WTC11 (cell line): ENCODE results near the gene EEA1.

ENCODE experiments used
- CREB1 ChIP-seq: sonication (generic); formaldehyde crosslinking; IDR thresholded peaks from 2 replicates; pipeline ENCODE4 v1.8.0; 2023; ENCODE audit warnings: mild to moderate bottlenecking, missing genetic modification reagents
- GABPB1 ChIP-seq: sonication (generic); formaldehyde crosslinking; IDR thresholded peaks from 2 replicates; pipeline ENCODE4 v1.8.1; 2023; ENCODE audit warnings: mild to moderate bottlenecking, missing genetic modification reagents
- NFE2L1 ChIP-seq: sonication (generic); formaldehyde crosslinking; IDR thresholded peaks from 2 replicates; pipeline ENCODE4 v1.8.1; 2023; ENCODE audit warnings: missing genetic modification reagents
- ZNF138 ChIP-seq: sonication (generic); formaldehyde crosslinking; conservative IDR thresholded peaks from 2 replicates; pipeline ENCODE4 v1.8.1; 2022; ENCODE audit warnings: mild to moderate bottlenecking, moderate library complexity, missing genetic modification reagents
- ZNF219 ChIP-seq: sonication (generic); formaldehyde crosslinking; IDR thresholded peaks from 2 replicates; pipeline ENCODE4 v1.8.0; 2023; ENCODE audit warnings: missing genetic modification reagents, mild to moderate bottlenecking, borderline replicate concordance
- TF ChIP-seq, protein P1 (sequence below): fragments of 200-600 bp; IDR thresholded peaks from 2 replicates; pipeline ENCODE4 v1.8.0; 2022; ENCODE audit warnings: antibody characterized with exemption
- TF ChIP-seq, protein P2 (sequence below): sonication (generic); formaldehyde crosslinking; IDR thresholded peaks from 2 replicates; pipeline ENCODE4 v1.8.0; 2023; ENCODE audit warnings: missing genetic modification reagents
- TF ChIP-seq, protein P3 (sequence below): sonication (generic); formaldehyde crosslinking; conservative IDR thresholded peaks from 2 replicates; pipeline ENCODE4 v1.8.1; 2022; ENCODE audit warnings: mild to moderate bottlenecking, missing genetic modification reagents

DNA sequence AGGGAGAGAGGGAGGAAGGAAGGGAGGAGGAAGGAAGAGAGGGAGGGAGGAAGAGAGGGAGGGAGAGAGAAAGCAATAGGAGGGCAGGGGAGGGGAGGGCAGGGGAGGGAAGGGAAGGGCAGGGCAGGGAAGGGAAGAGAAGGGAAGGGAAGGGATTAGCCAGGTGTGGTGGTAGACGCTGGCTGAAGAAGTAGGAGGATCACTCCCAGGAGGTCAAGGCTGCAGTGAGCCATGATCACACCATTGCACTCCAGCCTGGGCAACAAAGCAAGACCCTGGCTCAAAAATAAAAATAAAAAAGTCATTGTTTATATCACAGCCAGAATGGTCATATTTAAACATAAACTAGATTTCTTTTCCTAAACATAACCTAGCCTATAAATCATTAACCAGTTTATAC is 20.4 kb upstream of the EEA1 start:
- TF ChIP-seq, protein P1, sequence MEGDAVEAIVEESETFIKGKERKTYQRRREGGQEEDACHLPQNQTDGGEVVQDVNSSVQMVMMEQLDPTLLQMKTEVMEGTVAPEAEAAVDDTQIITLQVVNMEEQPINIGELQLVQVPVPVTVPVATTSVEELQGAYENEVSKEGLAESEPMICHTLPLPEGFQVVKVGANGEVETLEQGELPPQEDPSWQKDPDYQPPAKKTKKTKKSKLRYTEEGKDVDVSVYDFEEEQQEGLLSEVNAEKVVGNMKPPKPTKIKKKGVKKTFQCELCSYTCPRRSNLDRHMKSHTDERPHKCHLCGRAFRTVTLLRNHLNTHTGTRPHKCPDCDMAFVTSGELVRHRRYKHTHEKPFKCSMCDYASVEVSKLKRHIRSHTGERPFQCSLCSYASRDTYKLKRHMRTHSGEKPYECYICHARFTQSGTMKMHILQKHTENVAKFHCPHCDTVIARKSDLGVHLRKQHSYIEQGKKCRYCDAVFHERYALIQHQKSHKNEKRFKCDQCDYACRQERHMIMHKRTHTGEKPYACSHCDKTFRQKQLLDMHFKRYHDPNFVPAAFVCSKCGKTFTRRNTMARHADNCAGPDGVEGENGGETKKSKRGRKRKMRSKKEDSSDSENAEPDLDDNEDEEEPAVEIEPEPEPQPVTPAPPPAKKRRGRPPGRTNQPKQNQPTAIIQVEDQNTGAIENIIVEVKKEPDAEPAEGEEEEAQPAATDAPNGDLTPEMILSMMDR, result no peak
- TF ChIP-seq ZNF219, result no peak
- TF ChIP-seq, protein P2, sequence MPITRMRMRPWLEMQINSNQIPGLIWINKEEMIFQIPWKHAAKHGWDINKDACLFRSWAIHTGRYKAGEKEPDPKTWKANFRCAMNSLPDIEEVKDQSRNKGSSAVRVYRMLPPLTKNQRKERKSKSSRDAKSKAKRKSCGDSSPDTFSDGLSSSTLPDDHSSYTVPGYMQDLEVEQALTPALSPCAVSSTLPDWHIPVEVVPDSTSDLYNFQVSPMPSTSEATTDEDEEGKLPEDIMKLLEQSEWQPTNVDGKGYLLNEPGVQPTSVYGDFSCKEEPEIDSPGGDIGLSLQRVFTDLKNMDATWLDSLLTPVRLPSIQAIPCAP (CRISPR knock-in tag), result no peak
- no peak for TF ChIP-seq CREB1 (CRISPR knock-in tag)
- TF ChIP-seq, protein P3, sequence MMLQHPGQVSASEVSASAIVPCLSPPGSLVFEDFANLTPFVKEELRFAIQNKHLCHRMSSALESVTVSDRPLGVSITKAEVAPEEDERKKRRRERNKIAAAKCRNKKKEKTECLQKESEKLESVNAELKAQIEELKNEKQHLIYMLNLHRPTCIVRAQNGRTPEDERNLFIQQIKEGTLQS (CRISPR knock-in tag), result no peak
- no peak for TF ChIP-seq NFE2L1
- TF ChIP-seq ZNF138 (CRISPR knock-in tag), result no peak
- no peak for TF ChIP-seq GABPB1 (CRISPR knock-in tag)
